ENCODE measurements around the gene CENPV. TPM values are rescaled to one million over a fixed set of nuclear protein-coding genes. Genes with fewer than 3 reads are reported as not detected.

The CENPV gene
- polyA plus RNA-seq, 1 donor: 136 TPM

- 92% methylated on average over 2 of the region's 5 CpGs for WGBS (ENCODE audit: insufficient coverage, low lambda C conversion rate)
These were observed 7.7 kb downstream of the CENPV start for GRCh38 chr17:16345565-16345964.

GRCh38 chr17:16343569-16343968, 9.7 kb downstream of the CENPV start:
- H3K4me3 ChIP-seq (ENCODE audit: low read length): no peak overlapping the region
- H3K27me3 ChIP-seq (ENCODE audit: control insufficient read depth, insufficient read depth, low read length): no peaks in the 10 kb centered on the region
- WGBS (ENCODE audit: insufficient coverage, low lambda C conversion rate): no CpG with 5 or more reads among the region's 3 CpGs
- no peak for DNase-seq
- peaks cover 35% of the 10 kb centered on the region for H3K36me3 ChIP-seq (ENCODE audit: control insufficient read depth, insufficient read depth, low read length)
- H3K9me3 ChIP-seq (ENCODE audit: control insufficient read depth, low read depth, low read length): no peaks in the 10 kb centered on the region
- peaks cover 5% of the 10 kb centered on the region for H3K4me1 ChIP-seq (ENCODE audit: control insufficient read depth, insufficient read depth, low read length)
- H3K27ac ChIP-seq (ENCODE audit: low read length): no peak overlapping the region

More at GRCh38 chr17:16345565-16345964, 7.7 kb downstream of the CENPV start:
- H3K9me3 ChIP-seq (ENCODE audit: control insufficient read depth, low read depth, low read length): no peaks in the 10 kb centered on the region
- peaks cover 46% of the 10 kb centered on the region for H3K36me3 ChIP-seq (ENCODE audit: control insufficient read depth, insufficient read depth, low read length)
- H3K27me3 ChIP-seq (ENCODE audit: control insufficient read depth, insufficient read depth, low read length): no peaks in the 10 kb centered on the region
- peaks cover 5% of the 10 kb centered on the region for H3K4me1 ChIP-seq (ENCODE audit: control insufficient read depth, insufficient read depth, low read length)
- no peak overlapping the region for H3K4me3 ChIP-seq (ENCODE audit: low read length)
- H3K27ac ChIP-seq (ENCODE audit: low read length): no peak overlapping the region
- no peak for DNase-seq

- no peak for DNase-seq
- Histone ChIP-seq H3K9me3 (ENCODE audit: control insufficient read depth, low read depth, low read length) (no peaks in the 10 kb centered on the region), H3K4me3 (ENCODE audit: low read length) (no peak overlapping the region), H3K27me3 (ENCODE audit: control insufficient read depth, insufficient read depth, low read length) (no peaks in the 10 kb centered on the region), H3K36me3 (ENCODE audit: control insufficient read depth, insufficient read depth, low read length) (peaks cover 31% of the 10 kb centered on the region), H3K4me1 (ENCODE audit: control insufficient read depth, insufficient read depth, low read length) (peaks cover 5% of the 10 kb centered on the region), H3K27ac (ENCODE audit: low read length) (no peak overlapping the region)
- WGBS (ENCODE audit: insufficient coverage, low lambda C conversion rate): no CpG with 5 or more reads among the region's 4 CpGs
These were observed 10.3 kb downstream of the CENPV start for GRCh38 chr17:16342979-16343378.

- no peaks in the 10 kb centered on the region for H3K9me3 ChIP-seq (ENCODE audit: control insufficient read depth, low read depth, low read length)
- peaks cover 25% of the 10 kb centered on the region for H3K36me3 ChIP-seq (ENCODE audit: control insufficient read depth, insufficient read depth, low read length)
- no CpG with 5 or more reads among the region's 1 CpG for WGBS (ENCODE audit: insufficient coverage, low lambda C conversion rate)
- no peak overlapping the region for H3K4me3 ChIP-seq (ENCODE audit: low read length)
- H3K27ac ChIP-seq (ENCODE audit: low read length): no peak overlapping the region
- peaks cover 5% of the 10 kb centered on the region for H3K4me1 ChIP-seq (ENCODE audit: control insufficient read depth, insufficient read depth, low read length)
- H3K27me3 ChIP-seq (ENCODE audit: control insufficient read depth, insufficient read depth, low read length): no peaks in the 10 kb centered on the region
- no peak for DNase-seq
These were observed 13.3 kb downstream of the CENPV start for GRCh38 chr17:16339959-16340358.

GRCh38 chr17:16339402-16339801, 13.9 kb downstream of the CENPV start:
- peaks cover 24% of the 10 kb centered on the region for H3K36me3 ChIP-seq (ENCODE audit: control insufficient read depth, insufficient read depth, low read length)
- no peak for DNase-seq
- H3K9me3 ChIP-seq (ENCODE audit: control insufficient read depth, low read depth, low read length): no peaks in the 10 kb centered on the region
- 100% methylated on average over 1 of the region's 1 CpG for WGBS (ENCODE audit: insufficient coverage, low lambda C conversion rate)
- H3K4me3 ChIP-seq (ENCODE audit: low read length): no peak overlapping the region
- H3K27me3 ChIP-seq (ENCODE audit: control insufficient read depth, insufficient read depth, low read length): no peaks in the 10 kb centered on the region
- H3K27ac ChIP-seq (ENCODE audit: low read length): no peak overlapping the region
- peaks cover 5% of the 10 kb centered on the region for H3K4me1 ChIP-seq (ENCODE audit: control insufficient read depth, insufficient read depth, low read length)

GRCh38 chr17:16338391-16338790, 14.9 kb downstream of the CENPV start:
- H3K27me3 ChIP-seq (ENCODE audit: control insufficient read depth, insufficient read depth, low read length): no peaks in the 10 kb centered on the region
- DNase-seq: no peak
- H3K4me3 ChIP-seq (ENCODE audit: low read length): no peak overlapping the region
- peaks cover 13% of the 10 kb centered on the region for H3K36me3 ChIP-seq (ENCODE audit: control insufficient read depth, insufficient read depth, low read length)
- H3K4me1 ChIP-seq (ENCODE audit: control insufficient read depth, insufficient read depth, low read length): peaks cover 6% of the 10 kb centered on the region
- WGBS (ENCODE audit: insufficient coverage, low lambda C conversion rate): 100% methylated on average over 1 of the region's 3 CpGs
- H3K9me3 ChIP-seq (ENCODE audit: control insufficient read depth, low read depth, low read length): no peaks in the 10 kb centered on the region
- H3K27ac ChIP-seq (ENCODE audit: low read length): no peak overlapping the region

GRCh38 chr17:16329519-16330271, 23.6 kb downstream of the CENPV start:
- DNase-seq: peak; percentile 55 to 74
- 18% methylated on average over 2 of the region's 11 CpGs for WGBS (ENCODE audit: insufficient coverage, low lambda C conversion rate)
- Histone ChIP-seq H3K4me3 (ENCODE audit: low read length) (no peak overlapping the region), H3K9me3 (ENCODE audit: control insufficient read depth, low read depth, low read length) (no peaks in the 10 kb centered on the region), H3K4me1 (ENCODE audit: control insufficient read depth, insufficient read depth, low read length) (peaks cover 17% of the 10 kb centered on the region), H3K27me3 (ENCODE audit: control insufficient read depth, insufficient read depth, low read length) (no peaks in the 10 kb centered on the region), H3K36me3 (ENCODE audit: control insufficient read depth, insufficient read depth, low read length) (peaks cover 22% of the 10 kb centered on the region), H3K27ac (ENCODE audit: low read length) (peak overlapping the region; percentile 46)

- H3K36me3 ChIP-seq (ENCODE audit: control insufficient read depth, insufficient read depth, low read length): peaks cover 22% of the 10 kb centered on the region
- no peaks in the 10 kb centered on the region for H3K9me3 ChIP-seq (ENCODE audit: control insufficient read depth, low read depth, low read length)
- no peak overlapping the region for H3K27ac ChIP-seq (ENCODE audit: low read length)
- no peak overlapping the region for H3K4me3 ChIP-seq (ENCODE audit: low read length)
- DNase-seq: peak in 1 of 2 donors; percentile 23
- H3K4me1 ChIP-seq (ENCODE audit: control insufficient read depth, insufficient read depth, low read length): peaks cover 17% of the 10 kb centered on the region
- H3K27me3 ChIP-seq (ENCODE audit: control insufficient read depth, insufficient read depth, low read length): no peaks in the 10 kb centered on the region
- WGBS (ENCODE audit: insufficient coverage, low lambda C conversion rate): no CpG with 5 or more reads among the region's 1 CpG
These were observed 24.3 kb downstream of the CENPV start for GRCh38 chr17:16328997-16329396.

- peaks cover 14% of the 10 kb centered on the region for H3K4me1 ChIP-seq (ENCODE audit: control insufficient read depth, insufficient read depth, low read length)
- H3K4me3 ChIP-seq (ENCODE audit: low read length): no peak overlapping the region
- H3K36me3 ChIP-seq (ENCODE audit: control insufficient read depth, insufficient read depth, low read length): peaks cover 25% of the 10 kb centered on the region
- WGBS (ENCODE audit: insufficient coverage, low lambda C conversion rate): no CpG with 5 or more reads among the region's 3 CpGs
- DNase-seq: peak in 1 of 2 donors; percentile 25
- no peaks in the 10 kb centered on the region for H3K9me3 ChIP-seq (ENCODE audit: control insufficient read depth, low read depth, low read length)
- H3K27me3 ChIP-seq (ENCODE audit: control insufficient read depth, insufficient read depth, low read length): no peaks in the 10 kb centered on the region
- peak overlapping the region; percentile 7 for H3K27ac ChIP-seq (ENCODE audit: low read length)
These were observed 26.3 kb downstream of the CENPV start for GRCh38 chr17:16327018-16327417.

GRCh38 chr17:16325964-16326363, 27.3 kb downstream of the CENPV start:
- no peak overlapping the region for H3K27ac ChIP-seq (ENCODE audit: low read length)
- peaks cover 14% of the 10 kb centered on the region for H3K4me1 ChIP-seq (ENCODE audit: control insufficient read depth, insufficient read depth, low read length)
- WGBS (ENCODE audit: insufficient coverage, low lambda C conversion rate): no CpG with 5 or more reads among the region's 1 CpG
- no peaks in the 10 kb centered on the region for H3K27me3 ChIP-seq (ENCODE audit: control insufficient read depth, insufficient read depth, low read length)
- H3K4me3 ChIP-seq (ENCODE audit: low read length): no peak overlapping the region
- H3K9me3 ChIP-seq (ENCODE audit: control insufficient read depth, low read depth, low read length): no peaks in the 10 kb centered on the region
- peaks cover 25% of the 10 kb centered on the region for H3K36me3 ChIP-seq (ENCODE audit: control insufficient read depth, insufficient read depth, low read length)
- no peak for DNase-seq

- H3K9me3 ChIP-seq (ENCODE audit: control insufficient read depth, low read depth, low read length): no peaks in the 10 kb centered on the region
- peaks cover 3% of the 10 kb centered on the region for H3K4me1 ChIP-seq (ENCODE audit: control insufficient read depth, insufficient read depth, low read length)
- H3K27me3 ChIP-seq (ENCODE audit: control insufficient read depth, insufficient read depth, low read length): no peaks in the 10 kb centered on the region
- H3K4me3 ChIP-seq (ENCODE audit: low read length): no peak overlapping the region
- 100% methylated on average over 3 of the region's 3 CpGs for WGBS (ENCODE audit: insufficient coverage, low lambda C conversion rate)
- DNase-seq: no peak
- H3K36me3 ChIP-seq (ENCODE audit: control insufficient read depth, insufficient read depth, low read length): peaks cover 31% of the 10 kb centered on the region
- no peak overlapping the region for H3K27ac ChIP-seq (ENCODE audit: low read length)
These were observed 30.6 kb downstream of the CENPV start for GRCh38 chr17:16322636-16323035.
